K562 (cell line): ENCODE data around the gene SARS1. TPM values are rescaled to one million over a fixed set of nuclear protein-coding genes. Genes with fewer than 3 reads are reported as not detected.

ENCODE experiments used
- CBFA2T2 ChIP-seq: fragments of 450-650 bp; conservative IDR thresholded peaks from 2 replicates; pipeline ENCODE4 v1.6.1; 2017; ENCODE audit warnings: mild to moderate bottlenecking
- EGR1 ChIP-seq: fragments of 450-650 bp; conservative IDR thresholded peaks from 2 replicates; pipeline ENCODE4 v1.6.1; 2017; ENCODE audit warnings: mild to moderate bottlenecking
- ERF ChIP-seq: fragments of 450-650 bp; formaldehyde crosslinking; IDR thresholded peaks from 2 replicates; pipeline ENCODE4 v1.4.0; 2020; ENCODE audit warnings: mild to moderate bottlenecking, mixed read lengths
- HMG20B ChIP-seq: fragments of 250-450 bp; sonication (Bioruptor Pico); IDR thresholded peaks from 2 replicates; pipeline ENCODE4 v1.5.0; 2021; ENCODE audit warnings: mild to moderate bottlenecking
- HMGN3 ChIP-seq: IDR thresholded peaks from 2 replicates; pipeline ENCODE4 v1.6.1; 2011; ENCODE audit warnings: borderline replicate concordance, low read depth, mild to moderate bottlenecking, mixed read lengths, low read length; ENCODE audit not compliant: insufficient read length; ENCODE audit errors: extremely low read depth
- LCOR ChIP-seq: sonication (generic); formaldehyde crosslinking; IDR thresholded peaks from 2 replicates; pipeline ENCODE4 v1.8.0; 2022; ENCODE audit warnings: mild to moderate bottlenecking, missing genetic modification reagents
- PRDM10 ChIP-seq: fragments of 450-650 bp; IDR thresholded peaks from 2 replicates; pipeline ENCODE4 v1.6.1; 2018; ENCODE audit not compliant: partially characterized antibody
- RERE ChIP-seq: sonication (generic); formaldehyde crosslinking; IDR thresholded peaks from 2 replicates; pipeline ENCODE4 v1.8.0; 2023; ENCODE audit warnings: missing genetic modification reagents, mild to moderate bottlenecking, borderline replicate concordance
- RUNX1 ChIP-seq: sonication (generic); IDR thresholded peaks from 2 replicates; pipeline ENCODE4 v1.6.1; 2016; ENCODE audit warnings: antibody characterized with exemption, low read depth
- TARDBP ChIP-seq: fragments of 450-650 bp; IDR thresholded peaks from 2 replicates; pipeline ENCODE4 v1.6.1; 2016
- TEAD4 ChIP-seq, 2 experiments: sonication (generic) in 1 of 2; formaldehyde crosslinking in 1 of 2; IDR thresholded peaks; 2 replicates each; pipeline versions ENCODE4 v1.6.1 to v1.8.0; 2012 to 2022; ENCODE audit warnings: borderline replicate concordance in 1 of 2, inconsistent platforms in 1 of 2, low read length in 1 of 2, mild to moderate bottlenecking in 1 of 2, missing genetic modification reagents in 1 of 2
- TRIM28 ChIP-seq: fragments of 450-650 bp; IDR thresholded peaks from 2 replicates; pipeline ENCODE4 v1.6.1; 2017
- ZNF12 ChIP-seq: sonication (generic); formaldehyde crosslinking; IDR thresholded peaks from 2 replicates; pipeline ENCODE4 v1.4.0; 2020; ENCODE audit warnings: mild to moderate bottlenecking, missing genetic modification reagents
- ZNF449 ChIP-seq: fragments of 250-450 bp; sonication (Bioruptor Pico); IDR thresholded peaks from 2 replicates; pipeline ENCODE4 v1.8.0; 2022; ENCODE audit warnings: moderate library complexity, mild to moderate bottlenecking, inconsistent platforms
- ZNF57 ChIP-seq: fragments of 450-650 bp; formaldehyde crosslinking; IDR thresholded peaks from 2 replicates; pipeline ENCODE4 v1.4.0; 2020; ENCODE audit warnings: mild to moderate bottlenecking, moderate library complexity
- polyA plus RNA-seq, 8 experiments: library from polyadenylated mRNA; depleted of rRNA in 4 of 8; stranded (reverse) in 5 of 8; unstranded in 3 of 8; fragments of >200 nt; fragmentation: Nextera tagmentation in 2 of 8; fragmentation: Illumina TruSeq in 1 of 8; extraction: Ambion mirVana in 2 of 8; extraction: Trizol in 1 of 8; gene quantifications; 2 replicates each; pipeline versions ENCODE4 v1.2.1 to v1.2.3, GENCODE V29; 2011 to 2014; ENCODE audit warnings: inconsistent platforms in 1 of 8, missing spikeins in 1 of 8
- total RNA-seq, 7 experiments: library from RNA; depleted of rRNA in 6 of 7; stranded (reverse); fragments of >200 nt in 6 of 7; fragmentation: Illumina TruSeq in 2 of 7; extraction: Trizol in 2 of 7; gene quantifications; 2 replicates each; pipeline versions ENCODE4 v1.2.1 to v1.2.3, GENCODE V29; 2011 to 2021; ENCODE audit warnings: low replicate concordance in 1 of 7

Gene SARS1
- total and polyA plus RNA-seq, 9 of the 15 experiments (the other 6 are each of a cell fraction or from before 2014, with no cell fraction given): 221 to 623 (median 254) TPM

- TF ChIP-seq RERE (CRISPR knock-in tag) (no peak), TEAD4 (IDR thresholded peaks at IDR 0.05; ENCODE audit: low read length) (0 out of 2 replicates have a peak, but pooled peaks have one; percentile 25), TEAD4 (CRISPR knock-in tag; IDR thresholded peaks at IDR 0.05; ENCODE audit: borderline replicate concordance) (no peak), ZNF57 (CRISPR knock-in tag) (no peak), ERF (CRISPR knock-in tag) (no peak), RUNX1 (no peak), TRIM28 (no peak), HMGN3 (peak; percentile 61), LCOR (CRISPR knock-in tag) (peak; percentile 64), CBFA2T2 (no peak), ZNF449 (no peak), TARDBP (no peak), ZNF12 (CRISPR knock-in tag) (no peak), PRDM10 (no peak), HMG20B (CRISPR knock-in tag) (no peak), EGR1 (no peak)
These were observed 35.3 kb downstream of the SARS1 start, which contains the start of gene CELSR2 (continued) for GRCh38 chr1:109248797-109249629.
